GM19351 (cell line): ENCODE results near the gene NMUR1.

ENCODE experiments used
- ATAC-seq: cut with Tn5 transposase; IDR thresholded peaks from one replicate; pipeline ENCODE4 v1.9.1; 2021; ENCODE audit warnings: mild to moderate bottlenecking, moderate library complexity; ENCODE audit not compliant: unreplicated experiment

Gene NMUR1

GRCh38 chr2:231527955-231528635 is 2.1 kb downstream of the NMUR1 start:
- ATAC-seq: no peak

DNA sequence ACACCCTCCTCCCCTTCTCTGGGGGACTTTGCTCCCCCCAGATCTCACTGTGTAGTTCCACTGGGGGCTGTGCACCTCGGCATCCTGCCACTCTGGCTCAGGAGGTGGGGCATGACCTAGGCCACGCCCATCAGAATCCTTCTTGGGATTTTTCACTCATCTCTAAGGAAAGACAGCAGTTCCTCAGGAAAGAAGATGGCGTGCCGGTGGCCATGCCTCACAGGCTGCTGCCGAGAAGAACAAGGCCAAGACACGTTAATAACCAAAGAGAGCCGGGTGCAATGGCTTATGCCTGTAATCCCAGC is 3.2 kb downstream of the NMUR1 start:
- no peak for ATAC-seq

DNA sequence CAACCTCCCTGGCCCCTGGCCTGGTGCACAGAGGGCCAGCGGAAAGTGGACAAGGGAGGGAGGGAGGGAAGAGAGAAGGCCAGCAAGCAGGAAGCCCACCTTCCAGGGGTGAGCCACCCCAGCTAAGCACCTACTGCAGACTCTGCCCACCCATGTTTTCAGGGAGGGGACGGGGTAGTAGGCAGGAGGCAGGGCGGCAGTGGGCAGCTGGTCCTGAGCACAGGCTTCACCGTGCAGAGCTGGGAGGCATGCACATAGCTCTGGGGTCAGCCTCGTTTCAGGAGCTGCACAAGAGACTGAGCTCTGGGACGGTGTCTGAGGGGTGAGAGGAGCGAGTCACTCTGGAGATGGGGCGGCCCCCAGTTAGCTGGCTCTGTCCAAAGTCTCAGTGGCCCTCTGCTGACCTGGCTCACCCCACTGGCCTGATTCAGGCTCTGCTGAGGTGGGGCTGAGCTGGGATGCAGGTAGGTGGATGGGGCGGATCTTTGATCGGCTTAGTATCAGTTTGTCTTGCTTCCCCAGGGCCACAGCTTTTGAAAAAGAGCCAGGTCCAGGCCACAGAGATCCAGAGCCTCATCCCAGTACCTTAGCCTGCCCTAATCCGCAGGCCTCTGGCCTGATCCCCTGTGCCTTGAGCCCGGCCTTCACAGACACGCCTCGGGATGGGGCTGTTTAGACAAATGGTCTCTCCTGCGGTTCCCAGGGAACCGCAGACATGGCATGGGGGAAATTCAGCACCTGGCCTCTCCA is 3.7 kb downstream of the NMUR1 start:
- ATAC-seq: no peak

- no peak for ATAC-seq
These were observed 4.7 kb downstream of the NMUR1 start for GRCh38 chr2:231525248-231526163.

DNA sequence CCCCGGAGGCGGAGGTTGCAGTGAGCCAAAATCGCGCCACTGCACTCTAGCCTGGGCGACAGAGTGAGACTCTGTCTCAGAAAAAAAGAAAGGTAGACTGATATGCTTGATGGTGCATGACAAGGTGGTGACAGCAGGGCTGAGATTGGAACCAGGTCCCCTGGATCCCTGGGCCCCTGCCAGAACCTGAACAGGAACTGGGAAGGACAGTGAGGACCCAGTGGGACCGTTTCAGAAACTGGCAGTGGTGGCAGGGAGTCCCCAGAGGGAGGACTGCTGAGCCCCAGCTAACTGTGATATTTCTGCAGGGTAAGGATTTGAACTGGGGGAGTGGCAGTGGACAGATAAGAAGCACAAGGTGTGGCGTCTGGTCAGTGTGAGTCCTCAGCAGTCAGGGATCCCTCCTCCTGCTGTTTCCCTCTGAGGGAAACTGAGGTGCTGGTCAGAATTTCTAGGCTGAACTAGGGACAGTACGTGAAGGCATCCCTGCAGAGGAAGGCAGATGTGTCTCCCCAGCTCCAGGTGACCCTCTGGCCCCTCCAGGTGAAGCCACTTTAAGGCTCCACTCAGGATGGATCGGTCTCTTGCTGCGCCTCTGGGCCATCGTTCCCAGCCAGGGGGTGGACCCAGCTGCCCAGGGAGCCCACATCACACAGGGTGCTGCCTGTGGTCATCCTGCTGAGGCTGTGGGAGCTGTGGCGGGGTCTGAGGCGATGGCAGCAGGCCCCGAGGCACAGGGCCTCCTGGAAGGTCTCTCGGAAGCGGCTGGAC is 5.6 kb downstream of the NMUR1 start:
- ATAC-seq: no peak

DNA sequence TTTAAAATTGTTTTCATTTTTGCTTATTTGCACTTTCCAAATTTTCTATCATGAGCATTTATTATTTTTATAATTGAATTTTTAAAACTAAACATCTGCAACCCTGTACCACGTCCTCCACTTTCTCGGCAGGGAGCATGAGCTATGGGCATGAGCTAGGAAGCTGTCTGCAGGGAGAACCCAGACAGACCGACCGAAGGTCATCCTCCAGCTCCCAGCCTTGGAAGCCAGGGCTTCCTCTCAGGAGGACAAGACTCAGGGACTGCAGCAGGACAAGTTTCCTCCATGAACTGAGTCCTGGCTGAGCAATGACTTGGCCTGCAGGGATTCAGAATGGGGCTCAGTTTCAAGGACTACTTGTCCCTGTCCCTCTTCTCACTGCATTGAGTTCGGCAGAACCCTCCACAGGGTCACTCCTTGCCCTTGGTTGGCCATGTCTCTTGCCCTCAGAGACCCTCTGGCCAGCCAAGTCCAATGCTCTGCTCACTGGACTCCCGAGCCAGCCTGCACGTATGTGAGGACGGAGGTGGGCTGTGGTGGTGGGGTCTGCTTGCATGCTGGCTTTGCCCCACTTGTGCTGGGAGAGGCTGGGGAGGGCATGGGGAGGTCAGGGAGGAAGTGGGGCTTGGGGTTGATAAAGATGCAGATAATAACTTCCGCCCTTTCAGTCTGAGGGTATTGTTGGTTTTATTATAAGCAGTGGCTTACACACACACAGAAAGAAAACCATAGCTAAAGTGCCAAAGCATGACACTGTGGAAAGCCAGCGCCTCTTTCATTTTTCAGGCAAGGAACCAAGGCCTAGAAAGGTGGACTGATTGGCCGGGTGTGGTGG is 6.6 kb downstream of the NMUR1 start:
- no peak for ATAC-seq

DNA sequence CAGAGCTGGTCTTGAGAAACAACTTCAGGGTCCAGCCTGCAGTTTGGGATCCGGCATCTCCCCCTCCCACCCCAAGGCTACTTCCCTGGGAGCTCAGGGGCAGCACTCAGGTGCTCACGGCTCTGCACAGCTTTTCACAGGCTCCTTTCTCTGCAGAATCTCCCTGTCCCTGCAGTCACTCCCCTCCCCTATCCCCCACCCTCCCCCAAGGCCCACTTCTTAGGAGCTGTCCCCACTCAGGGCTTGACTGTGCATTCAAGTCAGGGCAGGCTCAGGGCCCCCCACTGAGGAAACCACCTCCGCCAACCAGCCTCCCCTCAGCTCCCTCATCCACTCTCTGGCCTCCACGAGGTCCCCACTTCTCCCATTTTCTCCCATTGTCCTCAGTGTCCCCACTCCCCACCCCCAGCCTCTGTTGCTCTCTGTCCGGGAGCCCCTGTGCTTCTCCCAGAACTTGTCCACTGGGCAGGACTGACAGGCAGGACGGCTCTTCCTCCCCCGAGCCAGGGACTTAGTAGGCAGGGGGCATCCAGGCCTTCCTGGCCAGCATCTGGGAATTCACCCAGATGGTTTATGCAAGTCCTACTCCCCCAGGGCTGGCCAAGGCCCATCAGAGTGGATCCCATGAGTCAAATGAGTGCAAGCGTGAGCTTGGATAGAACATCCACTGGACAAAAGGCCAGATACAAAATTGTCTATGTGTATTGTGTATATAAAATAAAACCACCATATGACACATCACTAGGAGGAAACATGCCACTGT is 7.6 kb downstream of the NMUR1 start:
- ATAC-seq: no peak

DNA sequence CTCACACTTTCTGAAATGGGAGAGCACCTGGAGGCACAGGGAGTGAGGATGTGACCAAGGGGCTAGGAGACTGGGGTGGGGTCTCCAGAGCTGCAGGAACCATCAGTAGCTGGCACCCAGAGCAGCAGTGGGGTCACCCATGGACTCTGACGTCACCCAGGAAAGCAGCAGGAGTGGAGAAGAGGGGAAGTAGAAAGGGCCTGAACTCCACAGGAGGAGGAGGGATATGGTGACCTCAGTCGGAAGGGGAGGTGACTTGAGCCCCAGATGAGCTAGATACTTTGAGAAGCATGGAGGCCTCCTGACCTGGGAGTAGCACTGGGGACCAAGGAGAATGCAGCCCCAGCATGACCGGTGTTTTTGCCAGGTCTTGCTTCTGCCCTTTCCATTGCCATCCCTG is 8.8 kb downstream of the NMUR1 start:
- ATAC-seq: no peak

DNA sequence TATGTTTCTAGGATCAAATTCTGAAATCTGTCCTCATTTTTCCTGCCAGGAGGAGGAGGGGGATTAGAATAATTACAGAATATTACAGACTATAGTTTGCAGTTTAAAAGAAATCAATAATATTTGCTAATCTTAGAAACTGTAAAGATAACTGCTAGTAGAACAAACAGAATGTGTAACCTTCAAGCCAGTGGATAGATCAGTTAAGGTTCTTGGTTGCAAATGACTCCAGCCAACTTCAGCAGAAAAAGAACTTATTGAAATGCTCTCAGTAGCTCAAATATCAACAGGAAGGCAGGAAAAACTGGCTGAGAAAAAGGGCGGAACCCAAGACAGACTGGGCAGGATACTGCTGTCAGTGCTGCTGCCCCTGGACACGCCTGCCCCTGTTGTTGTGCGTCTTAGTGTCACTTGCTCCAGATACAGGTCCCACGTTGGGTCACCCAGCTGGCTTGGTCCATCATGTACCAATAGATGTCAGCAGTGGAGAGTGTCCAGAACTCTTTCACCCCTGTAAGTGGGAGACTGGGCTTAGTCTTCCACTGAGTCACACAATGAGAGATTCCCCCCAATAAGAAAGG is 10.2 kb downstream of the NMUR1 start:
- no peak for ATAC-seq

DNA sequence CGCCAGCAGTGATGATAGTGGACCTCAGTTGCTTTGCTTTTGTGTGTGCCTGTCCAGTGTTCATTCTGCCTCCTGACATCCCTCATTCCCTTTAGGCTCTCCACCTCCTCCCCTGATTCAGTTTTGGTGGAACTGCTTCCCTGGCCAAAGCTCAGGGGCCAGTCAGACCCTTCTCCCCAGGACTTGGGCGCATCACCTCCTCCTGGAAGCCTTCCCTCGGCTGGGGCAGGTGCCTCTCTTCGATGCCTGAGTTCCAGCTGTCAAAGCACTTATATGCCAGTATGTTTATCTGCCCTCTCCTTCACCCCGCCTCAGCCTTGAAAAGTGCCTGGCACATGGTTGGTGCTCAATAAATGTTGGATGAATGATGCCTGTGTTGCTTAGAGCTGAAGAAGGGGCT is 11.5 kb downstream of the NMUR1 start:
- ATAC-seq: no peak

GRCh38 chr2:231515603-231516002 is 14.6 kb downstream of the NMUR1 start:
- no peak for ATAC-seq

DNA sequence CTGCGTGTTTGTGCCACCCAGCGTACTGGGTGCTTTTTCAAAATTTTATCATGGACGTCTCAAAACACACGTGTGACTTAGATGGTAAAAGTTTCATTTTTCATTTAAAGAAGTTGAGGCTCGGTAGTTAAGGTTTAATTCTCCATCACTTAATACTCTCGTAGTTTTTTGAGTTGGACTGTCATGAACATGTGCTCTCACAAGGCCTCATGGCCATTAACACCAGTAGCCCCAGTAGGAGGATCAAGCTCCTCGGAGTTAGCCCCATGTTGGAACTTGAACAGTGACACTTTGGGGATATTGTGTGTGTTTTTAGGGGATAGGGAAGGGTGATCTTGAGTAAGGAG is 15.3 kb downstream of the NMUR1 start:
- ATAC-seq: no peak

DNA sequence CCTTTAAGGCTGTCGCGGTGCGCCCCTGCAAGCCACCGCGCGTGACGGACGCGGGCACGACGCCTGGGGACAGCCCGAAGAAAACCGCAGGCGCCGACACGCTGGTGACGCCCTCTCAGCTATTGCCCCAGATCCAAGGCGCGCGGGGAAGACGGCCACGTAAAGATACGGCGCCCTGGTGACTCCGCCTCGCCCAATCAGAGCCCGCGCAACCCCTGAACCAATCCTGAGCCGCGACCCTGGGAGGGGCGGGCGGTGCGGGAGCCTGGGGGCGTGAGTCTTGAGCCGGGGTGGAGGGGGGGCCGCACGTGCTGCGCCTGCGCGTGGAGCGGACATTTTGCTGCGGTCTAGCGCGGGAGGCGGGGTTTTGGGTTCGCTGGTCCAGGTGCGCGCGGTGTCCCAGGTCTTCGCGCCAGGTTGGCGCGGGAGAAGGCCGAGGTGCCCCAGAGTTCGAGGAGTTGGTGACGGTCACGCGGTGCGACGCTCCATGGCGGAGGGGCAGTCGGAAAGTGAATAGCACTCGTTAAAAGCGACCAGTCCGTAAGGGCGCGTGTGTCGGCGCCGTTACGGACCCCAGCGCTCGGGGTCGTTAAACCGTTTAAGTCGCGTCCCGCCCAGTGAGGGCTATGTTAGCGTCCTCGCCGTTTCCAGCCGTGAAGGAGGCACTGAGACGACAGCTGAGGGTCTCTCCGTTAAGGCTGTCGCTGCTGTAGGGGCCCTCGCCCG is 15.9 kb downstream of the NMUR1 start:
- ATAC-seq: peak; percentile 99

GRCh38 chr2:231513746-231514224 is 16.5 kb downstream of the NMUR1 start:
- ATAC-seq: no peak

- no peak for ATAC-seq
These were observed 18.0 kb downstream of the NMUR1 start for GRCh38 chr2:231512222-231512621.

GRCh38 chr2:231503766-231504165 is 26.5 kb downstream of the NMUR1 start:
- no peak for ATAC-seq

- ATAC-seq: no peak
These were observed 27.6 kb downstream of the NMUR1 start for GRCh38 chr2:231502596-231502995.

- no peak for ATAC-seq
These were observed 32.6 kb downstream of the NMUR1 start for GRCh38 chr2:231497651-231498050.
